H1 (cell line): ENCODE measurements around the gene RALGAPA2. TPM values are rescaled to one million over a fixed set of nuclear protein-coding genes. Genes with fewer than 3 reads are reported as not detected.

Source experiments
- CTCF ChIA-PET: fragments of 300-600 bp; sonication (Branson Sonifier 250); formaldehyde crosslinking; loops from one replicate; lab custom pipeline; 2021; ENCODE audit not compliant: partially characterized antibody; lab: Charles Lee
- POLR2A ChIA-PET: fragments of 300-600 bp; sonication (Branson Sonifier 250); formaldehyde crosslinking; loops from one replicate; lab custom pipeline; 2021; ENCODE audit warnings: inconsistent platforms; ENCODE audit not compliant: partially characterized antibody; lab: Charles Lee
- DNase-seq, 2 experiments: peaks; one replicate each; pipeline versions ENCODE4 v3.0.0 to v3.0.0-alpha.2; 2010 to 2022; ENCODE audit warnings: low spot score in 2 of 2, low read depth in 1 of 2, mixed read lengths in 1 of 2
- FAIRE-seq: peaks from 2 replicates; lab custom pipeline; 2011; peaks lifted over from hg19 to GRCh38; lab: Jason Lieb, UNC
- H2AFZ ChIP-seq: 2 replicates; pipeline ENCODE4 v1.8.1; 2012; ENCODE audit warnings: low read length, inconsistent platforms
- H2AK5ac ChIP-seq: 2 replicates; pipeline ENCODE4 v1.6.1; 2013; ENCODE audit warnings: low read depth, low read length
- H2BK120ac ChIP-seq: replicated peaks from 2 replicates; pipeline ENCODE3; 2013; ENCODE audit warnings: low read depth, low read length, inconsistent platforms
- H2BK12ac ChIP-seq: 2 replicates; pipeline ENCODE4 v1.6.1; 2013; ENCODE audit warnings: low read depth, low read length
- H2BK15ac ChIP-seq: 2 replicates; pipeline ENCODE4 v1.6.1; 2013; ENCODE audit warnings: low read length
- H2BK20ac ChIP-seq: 2 replicates; pipeline ENCODE4 v1.6.1; 2013; ENCODE audit warnings: low read length
- H2BK5ac ChIP-seq: 2 replicates; pipeline ENCODE4 v1.6.1; 2013; ENCODE audit warnings: low read depth, low read length
- H3K14ac ChIP-seq: 2 replicates; pipeline ENCODE4 v1.6.1; 2013; ENCODE audit warnings: inconsistent platforms; ENCODE audit not compliant: insufficient read length
- H3K18ac ChIP-seq: 2 replicates; pipeline ENCODE4 v1.6.1; 2013; ENCODE audit warnings: low read length; ENCODE audit errors: extremely low read depth
- H3K23ac ChIP-seq: 2 replicates; pipeline ENCODE4 v1.6.1; 2013; ENCODE audit warnings: inconsistent platforms; ENCODE audit not compliant: insufficient read length
- H3K23me2 ChIP-seq: 2 replicates; pipeline ENCODE4 v1.6.1; 2013; ENCODE audit warnings: low read depth, low read length
- H3K27ac ChIP-seq: 2 replicates; pipeline ENCODE4 v1.6.1; 2011; ENCODE audit warnings: low read depth, low read length, inconsistent platforms
- H3K27me3 ChIP-seq, 4 experiments: replicated peaks in 1 of 4; 1 replicate in 1 of 4; 2 replicates in 3 of 4; pipeline versions ENCODE4 v1.6.1 to v1.8.1; 2011 to 2013; ENCODE audit warnings: low read length in 3 of 4, mild to moderate bottlenecking in 3 of 4, inconsistent platforms in 2 of 4, mixed read lengths in 2 of 4, moderate library complexity in 1 of 4; ENCODE audit not compliant: control insufficient read depth in 3 of 4, insufficient read depth in 3 of 4; ENCODE audit errors: extremely low read depth in 1 of 4
- H3K36me3 ChIP-seq, 4 experiments: 2 replicates each; pipeline versions ENCODE4 v1.6.1 to v1.8.1; 2011 to 2013; ENCODE audit warnings: mild to moderate bottlenecking in 4 of 4, low read length in 3 of 4, moderate library complexity in 2 of 4, control low read depth in 1 of 4, inconsistent platforms in 1 of 4; ENCODE audit not compliant: insufficient read depth in 4 of 4, control insufficient read depth in 2 of 4
- H3K4ac ChIP-seq: replicated peaks from 2 replicates; pipeline ENCODE3; 2013; ENCODE audit warnings: low read length, low read depth, mixed read lengths, inconsistent platforms; ENCODE audit not compliant: insufficient read length
- H3K4me1 ChIP-seq, 4 experiments: replicated peaks in 1 of 4; 1 replicate in 1 of 4; 2 replicates in 3 of 4; pipeline versions ENCODE4 v1.6.1 to v1.8.1; 2011 to 2013; ENCODE audit warnings: low read length in 3 of 4, inconsistent platforms in 2 of 4, mixed read lengths in 1 of 4; ENCODE audit not compliant: insufficient read depth in 4 of 4, control insufficient read depth in 3 of 4
- H3K4me2 ChIP-seq, 2 experiments: 2 replicates each; pipeline versions ENCODE4 v1.6.1 to v1.8.1; 2011 to 2013; ENCODE audit warnings: low read depth in 2 of 2, low read length in 2 of 2, control low read depth in 1 of 2, inconsistent platforms in 1 of 2, mild to moderate bottlenecking in 1 of 2; ENCODE audit not compliant: insufficient read depth in 1 of 2
- H3K4me3 ChIP-seq, 4 experiments: fragments of 200-600, 300-600 bp in 1 of 4; sonication (generic), shearing (Covaris generic), sonication (Bioruptor Twin) in 1 of 4; 2 replicates each; pipeline versions ENCODE4 v1.5.1 to v1.8.1; 2011 to 2016; ENCODE audit warnings: low read length in 4 of 4, low read depth in 3 of 4, control low read depth in 2 of 4, inconsistent platforms in 2 of 4, mild to moderate bottlenecking in 2 of 4, mixed read lengths in 1 of 4, moderate library complexity in 1 of 4; ENCODE audit not compliant: insufficient read depth in 2 of 4; ENCODE audit errors: extremely low read depth in 1 of 4
- H3K56ac ChIP-seq: replicated peaks from 2 replicates; pipeline ENCODE3; 2013; ENCODE audit warnings: low read depth, mild to moderate bottlenecking, mixed read lengths, low read length, inconsistent platforms; ENCODE audit not compliant: insufficient read length
- H3K79me1 ChIP-seq: 2 replicates; pipeline ENCODE4 v1.6.1; 2013; ENCODE audit warnings: low read depth, low read length, control low read depth
- H3K79me2 ChIP-seq, 2 experiments: 2 replicates each; pipeline versions ENCODE4 v1.6.1 to v1.8.1; 2012 to 2013; ENCODE audit warnings: low read length in 2 of 2, mild to moderate bottlenecking in 2 of 2, inconsistent platforms in 1 of 2; ENCODE audit not compliant: insufficient read depth in 2 of 2, control insufficient read depth in 1 of 2
- H3K9ac ChIP-seq, 4 experiments: replicated peaks in 1 of 4; 1 replicate in 1 of 4; 2 replicates in 3 of 4; pipeline versions ENCODE4 v1.6.1 to v1.8.1; 2011 to 2013; ENCODE audit warnings: low read depth in 3 of 4, low read length in 3 of 4, control low read depth in 2 of 4, mild to moderate bottlenecking in 2 of 4, moderate library complexity in 2 of 4, inconsistent platforms in 1 of 4; ENCODE audit errors: extremely low read depth in 1 of 4
- H3K9me3 ChIP-seq, 2 experiments: 2 replicates each; pipeline versions ENCODE4 v1.6.1 to v1.8.1; 2012 to 2013; ENCODE audit warnings: mild to moderate bottlenecking in 2 of 2, moderate library complexity in 2 of 2, control low read depth in 1 of 2, inconsistent platforms in 1 of 2, low read depth in 1 of 2, low read length in 1 of 2, mixed read lengths in 1 of 2; ENCODE audit not compliant: insufficient read depth in 2 of 2
- H4K20me1 ChIP-seq, 2 experiments: replicated peaks in 1 of 2; 2 replicates each; pipeline versions ENCODE3 to v1.8.1; 2011 to 2013; ENCODE audit warnings: inconsistent platforms in 2 of 2, low read length in 2 of 2, mild to moderate bottlenecking in 1 of 2; ENCODE audit not compliant: insufficient read depth in 2 of 2, control insufficient read depth in 1 of 2
- H4K5ac ChIP-seq: 2 replicates; pipeline ENCODE4 v1.6.1; 2013; ENCODE audit warnings: low read length, low read depth, mixed read lengths, inconsistent platforms; ENCODE audit not compliant: insufficient read length
- H4K8ac ChIP-seq: 2 replicates; pipeline ENCODE4 v1.8.0; 2013; ENCODE audit warnings: mild to moderate bottlenecking, moderate library complexity, low read length, inconsistent platforms; ENCODE audit not compliant: insufficient read depth; ENCODE audit errors: extremely low read depth
- H4K91ac ChIP-seq: replicated peaks from 2 replicates; pipeline ENCODE3; 2013; ENCODE audit warnings: low read length, mixed read lengths, inconsistent platforms; ENCODE audit not compliant: insufficient read length
- BACH1 ChIP-seq: IDR thresholded peaks from 2 replicates; pipeline ENCODE4 v1.6.1; 2012; ENCODE audit warnings: low read length, improper control_type of control experiment
- NANOG ChIP-seq: IDR thresholded peaks from 2 replicates; pipeline ENCODE4 v1.6.1; 2011; ENCODE audit warnings: low read length, low read depth, mild to moderate bottlenecking, inconsistent platforms; ENCODE audit not compliant: insufficient read depth, poor library complexity, severe bottlenecking
- USF2 ChIP-seq: IDR thresholded peaks from 2 replicates; pipeline ENCODE4 v1.6.1; 2011; ENCODE audit warnings: low read length, improper control_type of control experiment
- ZNF274 ChIP-seq: IDR thresholded peaks from 2 replicates; pipeline ENCODE4 v1.7.0; 2012; ENCODE audit warnings: low read length, borderline replicate concordance; ENCODE audit errors: extremely low read depth
- WGBS, 2 experiments: shearing (Covaris generic) in 1 of 2; methylation state at CpG; one replicate each; pipeline versions ENCODE4 v1.1.6 to v1.1.7; 2013 to 2015; ENCODE audit warnings: low lambda C conversion rate in 2 of 2, mixed read lengths in 2 of 2, inconsistent platforms in 1 of 2, low coverage in 1 of 2, missing lambda C conversion rate in 1 of 2; ENCODE audit not compliant: insufficient replicate concordance in 2 of 2, insufficient coverage in 1 of 2, insufficient read length in 1 of 2; ENCODE audit errors: extremely low coverage in 1 of 2, missing lambda C conversion rate in 1 of 2; 5-methylcytosine and 5-hydroxymethylcytosine counted together
- polyA plus RNA-seq, 7 experiments: library from polyadenylated mRNA; depleted of rRNA in 3 of 7; stranded (reverse) in 5 of 7; unstranded in 2 of 7; fragments of >200 nt in 5 of 7; fragments of 200-250 nt in 2 of 7; gene quantifications; 1 replicate in 5 of 7; 2 replicates in 1 of 7; 4 replicates in 1 of 7; pipeline versions ENCODE4 v1.2.1 to v1.2.3, GENCODE V29; 2011 to 2013; ENCODE audit warnings: missing spikeins in 2 of 7, mixed read lengths in 2 of 7
- total RNA-seq: library from RNA; stranded (reverse); fragmentation: NEBNext Ultra II Directional; extraction: Animal tissue kit (Norgen Biotek cat#: 25700); gene quantifications from 2 replicates; pipeline ENCODE4 v1.2.1, GENCODE V29; 2021

RALGAPA2 gene
- total and polyA plus RNA-seq, 2 of the 8 experiments (the other 6 are each of a cell fraction or from before 2014, with no cell fraction given): 5.1 to 25.5 TPM

- no peak overlapping the region for H2BK15ac ChIP-seq
- no peak for DNase-seq
- 0 out of 7 replicates have a peak, but pooled peaks cover 0 to 2% (median 0%) of the 10 kb centered on the region in 4 experiments for H3K4me1 ChIP-seq
- ChIA-PET CTCF (no interaction called here), POLR2A (interaction anchor here (1.2 kb wide), 1 partner anchor 9 kb away, joined by 3 read pairs; no protein-coding TSS in a partner anchor)
- no peaks in the 10 kb centered on the region for H3K36me3 ChIP-seq
- no peak overlapping the region for H3K9ac ChIP-seq
- no peak for TF ChIP-seq ZNF274
- TF ChIP-seq BACH1: peak; percentile 65; the same call in 1 of the 2 replicates
- TF ChIP-seq USF2: no peak
- TF ChIP-seq NANOG: no peak
- no peak overlapping the region for H2BK20ac ChIP-seq
- no peaks in the 10 kb centered on the region for H4K20me1 ChIP-seq
- peak overlapping the region; percentile 26; the same call in 1 of the 2 replicates for H2BK5ac ChIP-seq
- FAIRE-seq: no peak
- no peak overlapping the region for H2AK5ac ChIP-seq
- H3K14ac ChIP-seq: no peak overlapping the region
- H3K4me3 ChIP-seq: no peak overlapping the region
- no peak overlapping the region for H3K4ac ChIP-seq
- no peak overlapping the region for H3K4me2 ChIP-seq
- no peak overlapping the region for H2AFZ ChIP-seq
- no peaks in the 10 kb centered on the region for H3K23me2 ChIP-seq
- no peaks in the 10 kb centered on the region for H3K27me3 ChIP-seq
- H3K23ac ChIP-seq: no peak overlapping the region
- 83% methylated on average over 1 of the region's 1 CpG; no CpG with 5 or more reads in 1 of the 2 experiments for WGBS, 2 experiments
- H2BK120ac ChIP-seq: no peak overlapping the region
- no peaks in the 10 kb centered on the region for H3K79me1 ChIP-seq
- H3K27ac ChIP-seq: no peak overlapping the region
- H2BK12ac ChIP-seq: peak overlapping the region; percentile 30; the same call in 1 of the 2 replicates
- no peak overlapping the region for H3K18ac ChIP-seq
- H3K56ac ChIP-seq: no peak overlapping the region
- no peak overlapping the region for H4K91ac ChIP-seq
- H3K79me2 ChIP-seq: no peaks in the 10 kb centered on the region
- no peaks in the 10 kb centered on the region for H3K9me3 ChIP-seq
- no peak overlapping the region for H4K8ac ChIP-seq
- no peak overlapping the region for H4K5ac ChIP-seq
Measured at GRCh38 chr20:20423117-20423516, 289.3 kb downstream of the RALGAPA2 start.
